AG04450 (cell line): ENCODE data around the gene ADGRV1. TPM values are rescaled to one million over a fixed set of nuclear protein-coding genes. Genes with fewer than 3 reads are reported as not detected.

Experiments used
- CTCF ChIA-PET: fragments of 300-600, 350-600 bp; formaldehyde crosslinking; extraction: SDS; loops from one replicate; lab custom pipeline; 2022; ENCODE audit warnings: antibody characterized with exemption, inconsistent platforms; lab: Charles Lee
- POLR2A ChIA-PET: fragments of 350-600 bp; formaldehyde crosslinking; extraction: SDS; loops from one replicate; lab custom pipeline; 2021; ENCODE audit warnings: antibody characterized with exemption, inconsistent platforms; lab: Yijun Ruan, JAX
- DNase-seq: peaks from one replicate; pipeline ENCODE4 v3.0.0-alpha.2; 2011; ENCODE audit warnings: low read depth, low spot score
- H3K27ac ChIP-seq: one replicate; pipeline ENCODE4 v1.5.1; 2012; ENCODE audit warnings: low read depth, low read length, control low read depth
- H3K27me3 ChIP-seq: one replicate; pipeline ENCODE4 v1.6.0; 2012; ENCODE audit warnings: low read length; ENCODE audit not compliant: control insufficient read depth, insufficient read depth
- H3K4me3 ChIP-seq: 2 replicates; pipeline ENCODE4 v1.5.1; 2011; ENCODE audit warnings: mild to moderate bottlenecking, low read depth, low read length, control low read depth
- H3K9me3 ChIP-seq: 2 replicates; pipeline ENCODE4 v1.5.1; 2012; ENCODE audit warnings: low read length; ENCODE audit not compliant: control insufficient read depth, insufficient read depth
- polyA plus RNA-seq: library from polyadenylated mRNA; depleted of rRNA; stranded (reverse); fragments of >200 nt; gene quantifications from 2 replicates; pipeline ENCODE4 v1.2.3, GENCODE V29; 2011
- TF ChIP-seq, protein P1 (sequence below): IDR thresholded peaks from 2 replicates; pipeline ENCODE4 v1.5.1; 2011; ENCODE audit warnings: low read depth, low read length, control low read depth, inconsistent platforms

Gene ADGRV1
- polyA plus RNA-seq, 1 experiment = 0.06 TPM

DNA sequence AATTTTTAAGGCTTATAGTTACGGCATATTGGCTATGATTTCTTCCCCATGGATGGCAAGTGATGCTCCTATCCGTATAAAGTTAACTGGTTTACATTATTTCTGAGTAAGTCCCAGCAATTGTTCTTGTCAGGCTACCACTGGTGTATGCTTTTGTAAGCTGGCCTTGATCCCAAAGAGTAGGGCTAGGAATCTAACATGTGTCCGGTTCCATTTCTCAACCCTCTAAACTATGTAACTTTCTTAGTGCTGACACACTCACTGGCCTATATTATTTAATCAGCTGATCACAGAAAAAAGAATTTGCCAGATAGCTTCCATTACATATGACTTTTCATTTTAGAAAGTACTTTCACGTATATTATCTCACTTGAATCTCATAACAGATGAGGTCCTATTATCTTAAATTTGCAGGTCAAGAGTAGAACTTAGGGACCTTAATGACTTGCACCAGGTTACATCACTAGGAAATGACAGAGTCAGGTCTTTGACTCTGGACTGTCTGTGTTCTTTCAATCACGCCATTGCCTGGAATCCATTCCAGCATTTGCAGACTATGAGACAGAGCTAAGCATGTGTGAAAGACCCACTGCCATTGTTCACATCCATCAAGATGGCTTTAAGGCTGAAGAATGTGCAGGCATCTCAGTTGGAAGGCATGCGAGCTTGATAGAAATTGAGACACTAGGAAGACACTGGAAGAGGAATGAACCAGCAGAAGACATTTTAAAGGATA lies 461.6 kb downstream of the ADGRV1 start:
- ChIA-PET CTCF (interaction anchor here (1.3 to 1.8 kb wide), 2 partner anchors 88 to 365 kb away, joined by 6 to 8 read pairs; no protein-coding TSS in a partner anchor), POLR2A (no interaction called here)
- peak; percentile 4 for DNase-seq
- TF ChIP-seq, protein P1, sequence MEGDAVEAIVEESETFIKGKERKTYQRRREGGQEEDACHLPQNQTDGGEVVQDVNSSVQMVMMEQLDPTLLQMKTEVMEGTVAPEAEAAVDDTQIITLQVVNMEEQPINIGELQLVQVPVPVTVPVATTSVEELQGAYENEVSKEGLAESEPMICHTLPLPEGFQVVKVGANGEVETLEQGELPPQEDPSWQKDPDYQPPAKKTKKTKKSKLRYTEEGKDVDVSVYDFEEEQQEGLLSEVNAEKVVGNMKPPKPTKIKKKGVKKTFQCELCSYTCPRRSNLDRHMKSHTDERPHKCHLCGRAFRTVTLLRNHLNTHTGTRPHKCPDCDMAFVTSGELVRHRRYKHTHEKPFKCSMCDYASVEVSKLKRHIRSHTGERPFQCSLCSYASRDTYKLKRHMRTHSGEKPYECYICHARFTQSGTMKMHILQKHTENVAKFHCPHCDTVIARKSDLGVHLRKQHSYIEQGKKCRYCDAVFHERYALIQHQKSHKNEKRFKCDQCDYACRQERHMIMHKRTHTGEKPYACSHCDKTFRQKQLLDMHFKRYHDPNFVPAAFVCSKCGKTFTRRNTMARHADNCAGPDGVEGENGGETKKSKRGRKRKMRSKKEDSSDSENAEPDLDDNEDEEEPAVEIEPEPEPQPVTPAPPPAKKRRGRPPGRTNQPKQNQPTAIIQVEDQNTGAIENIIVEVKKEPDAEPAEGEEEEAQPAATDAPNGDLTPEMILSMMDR = no peak
- no peaks in the 10 kb centered on the region for H3K9me3 ChIP-seq
- no peak overlapping the region for H3K4me3 ChIP-seq
- H3K27me3 ChIP-seq = no peaks in the 10 kb centered on the region
- no peak overlapping the region for H3K27ac ChIP-seq

DNA sequence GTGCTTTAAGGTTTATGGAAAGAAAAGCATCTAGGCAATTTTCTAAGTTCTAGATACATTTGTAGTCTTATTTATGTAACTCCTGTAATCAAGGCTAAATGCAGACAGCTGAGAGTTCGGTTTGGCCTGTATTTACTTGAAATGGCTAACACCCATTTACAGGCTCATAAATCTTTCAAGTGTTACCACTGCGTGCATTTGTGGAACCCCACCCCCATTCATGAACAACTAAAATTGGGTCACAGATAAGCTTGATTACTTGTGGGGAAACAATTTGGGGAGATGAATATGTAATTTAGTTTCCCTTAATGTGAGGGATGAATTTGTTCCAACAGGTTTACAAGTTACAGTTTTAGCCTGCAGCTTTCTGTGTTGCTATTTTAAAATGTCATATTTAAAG lies 463.9 kb downstream of the ADGRV1 start:
- CTCF ChIA-PET = interaction anchor here (1.1 to 1.2 kb wide), 2 partner anchors 91 to 397 kb away, joined by 3 to 4 read pairs; no protein-coding TSS in a partner anchor
- H3K9me3 ChIP-seq = no peaks in the 10 kb centered on the region
- POLR2A ChIA-PET = no interaction called here
- no peaks in the 10 kb centered on the region for H3K27me3 ChIP-seq
- H3K27ac ChIP-seq = no peak overlapping the region
- DNase-seq = no peak
- TF ChIP-seq, protein P1 = no peak
- no peak overlapping the region for H3K4me3 ChIP-seq

DNA sequence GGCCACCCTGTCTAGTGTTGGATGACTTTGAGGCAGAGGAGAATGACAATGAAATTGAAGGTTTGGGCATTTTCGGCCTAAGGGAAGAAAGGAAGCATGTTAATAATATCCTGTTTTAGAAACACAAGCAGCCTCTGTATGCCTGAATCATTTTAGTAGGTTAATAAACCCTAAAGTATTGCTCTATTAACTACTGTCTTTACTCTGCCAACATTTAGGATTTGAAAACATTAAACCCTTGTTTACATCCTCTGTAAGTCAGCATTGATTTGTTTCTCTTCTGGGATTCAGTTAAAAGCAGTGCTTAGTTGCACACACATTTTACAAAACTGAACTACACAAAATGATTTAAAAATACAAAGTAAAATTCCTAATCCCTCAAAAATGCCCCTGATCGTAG lies 465.6 kb downstream of the ADGRV1 start:
- H3K27me3 ChIP-seq = no peaks in the 10 kb centered on the region
- H3K27ac ChIP-seq = no peak overlapping the region
- H3K9me3 ChIP-seq = no peaks in the 10 kb centered on the region
- ChIA-PET POLR2A (no interaction called here), CTCF (interaction anchor here (1.5 kb wide), 2 partner anchors 93 to 395 kb away, joined by 3 to 4 read pairs; no protein-coding TSS in a partner anchor)
- no peak for DNase-seq
- TF ChIP-seq, protein P1 = no peak
- H3K4me3 ChIP-seq = no peak overlapping the region

DNA sequence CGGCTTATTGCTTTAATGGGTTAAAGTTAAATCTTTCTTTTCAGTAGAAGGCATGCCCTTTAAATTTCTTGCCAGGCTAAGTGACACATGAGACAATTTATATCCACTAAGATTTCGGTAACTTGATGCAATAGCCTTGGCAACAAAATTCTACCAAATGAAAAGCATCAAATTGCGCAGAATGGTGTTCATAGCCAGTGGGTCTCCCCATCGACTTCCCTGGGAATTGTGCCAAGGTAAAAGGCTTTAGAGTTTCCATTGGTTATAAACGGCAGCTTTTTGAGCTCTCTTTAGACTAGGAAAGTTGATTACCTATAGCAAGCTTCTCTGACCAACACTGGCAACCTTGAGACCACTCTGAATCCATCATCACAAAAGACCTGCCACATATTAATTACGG lies 466.1 kb downstream of the ADGRV1 start:
- TF ChIP-seq, protein P1 = no peak
- no peaks in the 10 kb centered on the region for H3K9me3 ChIP-seq
- POLR2A ChIA-PET = no interaction called here

DNA sequence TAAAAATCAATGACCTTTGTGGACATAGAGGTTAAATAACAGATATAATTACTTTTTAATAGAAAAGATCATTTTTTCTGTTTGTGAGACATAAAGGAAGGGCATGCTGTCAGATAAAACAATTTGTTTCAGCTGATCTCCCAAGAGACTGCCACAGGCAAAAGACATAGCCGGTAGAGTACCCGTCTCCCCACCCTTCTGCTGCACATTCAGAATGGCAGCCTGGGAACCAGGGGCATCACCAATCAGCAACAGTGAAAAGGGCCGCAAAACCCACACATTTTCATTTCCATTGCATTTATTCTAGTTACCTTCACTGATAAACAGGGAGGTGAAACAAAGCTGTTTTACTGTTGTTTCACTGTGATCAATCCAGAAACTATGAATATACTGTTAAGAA lies 466.9 kb downstream of the ADGRV1 start:
- ChIA-PET POLR2A (no interaction called here), CTCF (interaction anchor here (1.5 kb wide), 1 partner anchor 394 kb away, joined by 4 read pairs; no protein-coding TSS in a partner anchor)
- Histone ChIP-seq H3K27ac (no peak overlapping the region), H3K27me3 (no peaks in the 10 kb centered on the region), H3K9me3 (no peaks in the 10 kb centered on the region), H3K4me3 (no peak overlapping the region)
- TF ChIP-seq, protein P1 = no peak
- DNase-seq = no peak

More for the DNA sequence above, 466.1 kb downstream of the ADGRV1 start:
- Histone ChIP-seq H3K27ac (no peak overlapping the region), H3K27me3 (no peaks in the 10 kb centered on the region), H3K4me3 (no peak overlapping the region)
- no peak for DNase-seq
- CTCF ChIA-PET = interaction anchor here (1.5 kb wide), 2 partner anchors 93 to 395 kb away, joined by 3 to 4 read pairs; no protein-coding TSS in a partner anchor
